ENCODE data around the gene ARRB1.

The ARRB1 gene

GRCh38 chr11:75225794-75226193 is 125.7 kb downstream of the ARRB1 start (continued):
- TF ChIP-seq REPIN1 (tag by site-specific recombination; IDR thresholded peaks at IDR 0.05; ENCODE audit: low read depth), result no peak
- TF ChIP-seq SP2 (tag by site-specific recombination; IDR thresholded peaks at IDR 0.05), result no peak
- no peak for TF ChIP-seq OVOL3 (tag by site-specific recombination; IDR thresholded peaks at IDR 0.05)
- no peak for TF ChIP-seq KLF1 (tag by site-specific recombination; IDR thresholded peaks at IDR 0.05)
- TF ChIP-seq GLIS1 (tag by site-specific recombination; IDR thresholded peaks at IDR 0.05), result no peak
- TF ChIP-seq ZNF391 (tag by site-specific recombination; IDR thresholded peaks at IDR 0.05; ENCODE audit: borderline replicate concordance, low read depth), result no peak
- TF ChIP-seq ZNF747 (tag by site-specific recombination; IDR thresholded peaks at IDR 0.05), result no peak
- TF ChIP-seq ZNF292 (tag by site-specific recombination; IDR thresholded peaks at IDR 0.05; ENCODE audit: borderline replicate concordance, low read depth), result no peak

GRCh38 chr11:75223954-75224643 is 127.4 kb downstream of the ARRB1 start:
- CTCF ChIA-PET, result interaction anchor here (0.8 to 3.4 kb wide), 8 partner anchors 9 to 192 kb away, joined by 3 to 13 read pairs (median 4); partner anchors contain the start of gene TPBGL
- Histone ChIP-seq H3K4me3 (ENCODE audit: low read depth, low read length) (no peak overlapping the region), H3K36me3 (ENCODE audit: control insufficient read depth in 2 of 2, insufficient read depth in 1 of 2, low read length in 2 of 2) (no peaks in the 10 kb centered on the region), H3K9me3 (ENCODE audit: control insufficient read depth, insufficient read depth, low read depth, low read length) (no peaks in the 10 kb centered on the region), H3K27ac (ENCODE audit: extremely low read depth, low read depth, low read length) (no peak overlapping the region), H3K4me1 (ENCODE audit: control insufficient read depth, insufficient read depth, low read length) (no peaks in the 10 kb centered on the region)
- POLR2A ChIA-PET, result no interaction called here
- TF ChIP-seq ZXDB (tag by site-specific recombination; IDR thresholded peaks at IDR 0.05), result no peak
- no peak for TF ChIP-seq ZSCAN18 (tag by site-specific recombination; IDR thresholded peaks at IDR 0.05)
- no peak for TF ChIP-seq HOXC10 (CRISPR knock-in tag; IDR thresholded peaks at IDR 0.05)
- TF ChIP-seq ZBTB44 (tag by site-specific recombination; IDR thresholded peaks at IDR 0.05), result no peak
- TF ChIP-seq SCRT1 (tag by site-specific recombination; IDR thresholded peaks at IDR 0.05; ENCODE audit: borderline replicate concordance), result no peak
- no peak for TF ChIP-seq ZNF248 (tag by site-specific recombination; IDR thresholded peaks at IDR 0.05)
- no peak for TF ChIP-seq SP3 (tag by site-specific recombination; IDR thresholded peaks at IDR 0.05)
- no peak for TF ChIP-seq YY2 (tag by site-specific recombination; IDR thresholded peaks at IDR 0.05)
- no peak for TF ChIP-seq ZNF423 (tag by site-specific recombination; IDR thresholded peaks at IDR 0.05)
- no peak for TF ChIP-seq ZNF843 (tag by site-specific recombination; IDR thresholded peaks at IDR 0.05)
- no peak for TF ChIP-seq ZSCAN5A (tag by site-specific recombination; IDR thresholded peaks at IDR 0.05)
- TF ChIP-seq ZNF112 (tag by site-specific recombination; IDR thresholded peaks at IDR 0.05), result no peak
- no peak for TF ChIP-seq GLI2 (tag by site-specific recombination; IDR thresholded peaks at IDR 0.05; ENCODE audit: borderline replicate concordance, low read depth)
